Lung (tissue), 12 donors: ENCODE results near the gene RTP5. TPM values are rescaled to one million over a fixed set of nuclear protein-coding genes. Genes with fewer than 3 reads are reported as not detected.
A peak's percentile ranks its signal among the peaks of the same experiment; 100 is the strongest.

ENCODE experiments used
- ATAC-seq: fragments of 200-7000 bp; cut with Tn5 transposase; one replicate; pipeline ENCODE4 v1.9.1; 2020; ENCODE audit warnings: moderate number of reproducible peaks; ENCODE audit not compliant: insufficient read depth, low FRiP score
- DNase-seq, 3 donors: peaks; one replicate each; pipeline ENCODE4 v3.0.0-alpha.2; 2013 to 2017
- H3K27ac ChIP-seq, 2 donors: one replicate each; pipeline ENCODE4 v1.5.1; 2013; ENCODE audit warnings: mild to moderate bottlenecking in 2 of 2, moderate library complexity in 2 of 2, control low read depth in 1 of 2, inconsistent platforms in 1 of 2, low read depth in 1 of 2, low read length in 1 of 2
- H3K27me3 ChIP-seq, 3 donors: one replicate each; pipeline ENCODE4 v1.5.1; 2013; ENCODE audit warnings: low read length in 2 of 3; ENCODE audit not compliant: control insufficient read depth in 3 of 3, insufficient read depth in 3 of 3
- H3K36me3 ChIP-seq, 4 donors: one replicate each; pipeline ENCODE4 v1.5.1; 2013; ENCODE audit warnings: low read length in 4 of 4, mild to moderate bottlenecking in 1 of 4, moderate library complexity in 1 of 4; ENCODE audit not compliant: control insufficient read depth in 4 of 4, insufficient read depth in 4 of 4
- H3K4me1 ChIP-seq, 5 donors: one replicate each; pipeline ENCODE4 v1.5.1; 2013; ENCODE audit warnings: low read length in 5 of 5, mild to moderate bottlenecking in 2 of 5, moderate library complexity in 1 of 5; ENCODE audit not compliant: control insufficient read depth in 5 of 5, insufficient read depth in 5 of 5
- H3K4me3 ChIP-seq: one replicate; pipeline ENCODE4 v1.5.1; 2013; ENCODE audit warnings: mild to moderate bottlenecking, control low read depth, moderate library complexity
- H3K9ac ChIP-seq, 2 donors: one replicate each; pipeline ENCODE4 v1.5.1; 2013; ENCODE audit warnings: low read length in 2 of 2, control low read depth in 1 of 2; ENCODE audit not compliant: insufficient read depth in 1 of 2
- H3K9me3 ChIP-seq, 4 donors: one replicate each; pipeline ENCODE4 v1.5.1; 2013; ENCODE audit warnings: low read length in 3 of 4, mild to moderate bottlenecking in 1 of 4, moderate library complexity in 1 of 4; ENCODE audit not compliant: control insufficient read depth in 4 of 4, insufficient read depth in 3 of 4
- CTCF ChIP-seq: IDR thresholded peaks from 2 replicates; pipeline ENCODE4 v1.5.1; 2012; ENCODE audit warnings: mild to moderate bottlenecking; ENCODE audit errors: control extremely low read depth, extremely low read depth
- WGBS, 2 donors: extraction: QIAGEN DNeasy Blood & Tissue Kit; methylation state at CpG; one replicate each; pipeline ENCODE4 v1.1.7; 2013; 5-methylcytosine and 5-hydroxymethylcytosine counted together
- polyA plus RNA-seq, 2 donors: library from polyadenylated mRNA; stranded (reverse); fragments of 200-250 nt; gene quantifications; one replicate each; pipeline ENCODE4 v1.2.1, GENCODE V29; 2013
- total RNA-seq, 2 donors: library from RNA; depleted of rRNA in 1 of 2; stranded (reverse); fragments of >200 nt in 1 of 2; gene quantifications; one replicate each; pipeline ENCODE4 v1.2.1, GENCODE V29; 2014 to 2021
- donor health status: control.
- donor health status: control.
- donor health status: Bipolar disorder and iron deficiency.
- donor health status: healthy.
- donor health status: DM: yes; HTN: yes; CAD: no.

RTP5 gene
- total and polyA plus RNA-seq, 4 donors = 0.08 to 0.13 (median 0.09) TPM; not detected in 1

DNA sequence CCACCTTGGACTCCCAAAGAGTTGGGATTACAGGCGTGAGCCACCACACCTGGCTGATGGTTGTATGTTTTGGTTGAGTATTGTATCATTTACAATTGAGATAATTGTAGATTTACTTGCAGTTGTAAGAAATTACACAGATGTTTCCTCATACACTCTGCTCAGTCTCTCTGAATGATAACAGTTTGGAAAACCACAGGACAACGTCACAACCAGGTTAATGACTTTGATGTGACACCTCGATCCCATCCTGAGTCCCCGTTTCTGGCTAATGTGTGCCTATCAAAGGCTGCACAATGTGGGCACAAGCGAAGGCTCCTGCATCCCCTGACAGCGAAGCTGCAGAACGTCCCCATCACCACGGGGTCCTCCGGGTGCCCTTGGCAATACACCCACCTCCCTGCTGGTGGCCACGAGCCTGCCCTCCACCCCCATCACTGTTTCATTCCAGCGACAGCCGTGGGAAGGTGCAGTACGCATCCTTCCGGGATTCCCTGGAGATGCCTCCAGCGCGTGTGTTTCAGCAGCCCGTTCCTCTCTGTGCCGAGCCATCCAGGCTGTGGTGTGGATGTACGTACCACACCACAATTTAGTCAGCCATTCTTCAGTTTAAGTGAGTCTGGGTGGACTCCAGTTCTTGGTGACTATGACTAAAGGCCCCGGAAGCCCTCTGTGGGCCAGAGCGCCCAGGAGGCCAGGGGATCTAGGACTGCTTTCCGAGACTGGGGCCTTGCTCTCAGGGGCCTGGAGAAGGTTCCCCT is 6.6 kb upstream of the RTP5 start:
- Histone ChIP-seq H3K4me3 (no peak overlapping the region), H3K9me3 (peaks cover 0 to 13% (median under 1%) of the 10 kb centered on the region in 4 donors), H3K27ac (no peak overlapping the region), H3K9ac (no peak overlapping the region), H3K27me3 (peaks cover 7 to 28% (median 26%) of the 10 kb centered on the region in 3 donors), H3K36me3 (peaks cover 0 to 5% (median 0%) of the 10 kb centered on the region in 4 donors), H3K4me1 (peaks cover 0 to 23% (median 12%) of the 10 kb centered on the region in 5 donors)
- no peak for DNase-seq
- no peak for ATAC-seq
- whole genome bisulfite sequencing, 2 donors = 76 to 83% methylated on average over 22 of the region's 22 CpGs
- TF ChIP-seq CTCF = no peak

DNA sequence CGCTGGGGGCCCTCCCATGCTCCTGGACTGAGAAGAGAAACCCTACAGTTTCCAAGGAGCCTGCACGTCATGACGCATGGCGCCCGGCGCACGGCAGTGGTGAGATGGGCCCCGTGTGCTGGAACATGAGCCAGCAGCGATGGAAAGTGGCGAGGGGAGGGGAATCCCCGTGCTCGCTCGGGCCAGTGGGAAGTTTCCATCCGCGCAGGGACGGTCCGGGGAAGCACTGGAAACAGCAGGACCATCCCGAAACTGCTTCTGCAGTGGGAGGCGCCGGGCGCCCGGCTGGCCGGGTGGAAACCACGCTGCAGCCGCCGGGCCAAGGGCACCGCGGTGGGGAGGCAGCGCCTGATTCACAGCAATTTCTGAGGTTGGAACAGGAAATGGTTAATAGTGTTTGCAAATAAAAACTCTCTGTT is 6.0 kb upstream of the RTP5 start:
- Histone ChIP-seq H3K36me3 (peaks cover 0 to 5% (median 0%) of the 10 kb centered on the region in 4 donors), H3K27me3 (peaks cover 7 to 29% (median 28%) of the 10 kb centered on the region in 3 donors), H3K4me3 (no peak overlapping the region), H3K4me1 (peaks cover 0 to 23% (median 12%) of the 10 kb centered on the region in 5 donors), H3K9me3 (peaks cover 0 to 13% (median under 1%) of the 10 kb centered on the region in 4 donors), H3K9ac (no peak overlapping the region), H3K27ac (no peak overlapping the region)
- DNase-seq (peak; percentile 48 to 59 (median 53)), ATAC-seq (no peak)
- no peak for TF ChIP-seq CTCF
- 15 to 19% methylated on average over 29 of the region's 29 CpGs for WGBS, 2 donors

DNA sequence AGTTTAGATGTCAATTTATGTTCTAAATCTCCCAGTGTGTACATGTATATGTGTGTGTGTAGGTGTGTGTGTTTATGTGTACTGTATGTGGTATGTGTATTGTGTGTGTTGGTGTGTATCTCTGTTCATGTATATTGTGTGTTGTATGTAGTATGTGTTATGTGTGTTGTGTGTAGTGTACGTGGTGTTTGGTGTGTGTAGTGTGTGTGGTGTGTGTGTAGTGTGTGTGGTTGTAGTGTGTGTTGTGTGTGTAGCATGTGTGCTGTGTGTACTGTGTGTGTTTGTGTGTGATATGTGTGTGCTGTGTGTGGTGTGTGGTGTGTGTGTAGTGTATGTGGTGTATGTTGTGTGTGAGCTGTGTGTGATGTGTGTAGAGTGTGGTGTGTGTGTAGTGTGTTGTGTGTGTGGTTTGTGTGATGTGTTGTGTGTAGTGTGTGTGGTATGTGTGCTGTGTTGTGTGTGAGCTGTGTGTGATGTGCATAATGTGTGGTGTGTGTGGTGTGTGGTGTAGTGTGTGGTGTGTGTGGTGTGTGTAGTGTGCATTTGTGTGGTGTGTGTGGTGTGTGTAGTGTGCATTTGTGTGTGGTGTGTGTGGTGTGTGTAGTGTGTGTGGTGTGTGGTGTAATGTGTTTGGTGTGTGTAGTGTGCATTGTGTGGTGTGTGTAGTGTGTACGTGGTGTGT is 5.2 kb upstream of the RTP5 start:
- peaks cover 0 to 21% (median 12%) of the 10 kb centered on the region in 5 donors for H3K4me1 ChIP-seq
- peaks cover 7 to 32% (median 28%) of the 10 kb centered on the region in 3 donors for H3K27me3 ChIP-seq
- H3K36me3 ChIP-seq = peaks cover 0 to 5% (median 0%) of the 10 kb centered on the region in 4 donors
- no peak overlapping the region for H3K4me3 ChIP-seq
- H3K27ac ChIP-seq = peak overlapping the region in 1 of 2 donors; percentile 44
- no peak for TF ChIP-seq CTCF
- DNase-seq = no peak
- WGBS, 2 donors = 67 to 86% methylated on average over 2 of the region's 2 CpGs
- H3K9me3 ChIP-seq = peaks cover 0 to 13% (median under 1%) of the 10 kb centered on the region in 4 donors
- H3K9ac ChIP-seq = peak overlapping the region in 1 of 2 donors; percentile 30
- ATAC-seq = no peak
